ENCODE measurements around the gene DCAF7.
A peak's percentile ranks its signal among the peaks of the same experiment; 100 is the strongest.

Gene DCAF7

GRCh38 chr17:63634163-63634562 is 83.9 kb downstream of the DCAF7 start:
- peak; percentile 73 for DNase-seq

- DNase-seq: no peak
Observed at GRCh38 chr17:63634816-63635215, 84.5 kb downstream of the DCAF7 start.

- no peak for DNase-seq
Observed at GRCh38 chr17:63635290-63635689, 85.0 kb downstream of the DCAF7 start.

GRCh38 chr17:63635787-63636186 is 85.5 kb downstream of the DCAF7 start:
- DNase-seq: no peak

- no peak for DNase-seq
Observed at GRCh38 chr17:63639125-63639524, 88.8 kb downstream of the DCAF7 start.

- no peak for DNase-seq
Observed at GRCh38 chr17:63640038-63640437, 89.8 kb downstream of the DCAF7 start.

- peak; percentile 40 for DNase-seq
Observed at GRCh38 chr17:63641692-63642448, 91.6 kb downstream of the DCAF7 start.

Measured in GF-D8 (cell line).